ENCODE data around the gene ITSN1.

The ITSN1 gene

DNA sequence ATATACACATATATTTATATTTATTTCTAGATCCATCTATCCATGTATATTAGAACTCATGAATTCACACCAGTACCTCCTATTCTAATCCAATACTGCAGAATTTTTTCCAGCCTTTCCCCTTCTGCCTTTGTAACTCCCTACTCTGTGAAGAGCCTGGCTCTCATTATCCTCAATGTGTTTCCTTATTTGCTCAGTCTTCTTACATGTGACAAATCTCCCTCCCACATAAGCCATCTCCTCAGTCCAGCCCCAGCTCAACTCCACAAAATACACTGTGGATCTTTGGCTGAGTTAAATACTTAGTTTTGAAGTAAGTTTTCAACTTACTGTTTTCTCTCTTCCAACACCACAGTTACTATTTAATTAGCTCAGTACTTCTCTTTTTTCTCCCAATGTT, 227.6 kb downstream of the ITSN1 start:
- DNase-seq = no peak

DNA sequence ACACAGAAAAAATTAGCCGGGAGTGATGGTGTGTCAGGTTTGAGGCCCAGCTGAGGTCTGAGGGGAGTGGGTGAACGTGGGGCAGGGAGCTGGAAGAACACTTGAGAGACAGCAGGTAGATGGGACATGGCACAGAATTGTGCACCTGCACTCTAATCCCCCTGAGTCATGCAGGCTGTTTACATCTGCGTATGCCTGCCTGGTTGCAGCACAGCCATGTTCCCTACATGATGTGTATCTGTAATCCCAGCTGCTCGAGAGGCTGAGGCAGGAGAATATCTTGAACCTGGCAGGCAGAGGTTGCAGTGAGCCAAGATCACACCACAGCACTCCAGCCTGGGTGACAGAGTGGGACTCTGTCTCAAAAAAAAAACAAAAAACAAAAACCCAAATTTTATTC, 228.5 kb downstream of the ITSN1 start:
- no peak for DNase-seq

DNA sequence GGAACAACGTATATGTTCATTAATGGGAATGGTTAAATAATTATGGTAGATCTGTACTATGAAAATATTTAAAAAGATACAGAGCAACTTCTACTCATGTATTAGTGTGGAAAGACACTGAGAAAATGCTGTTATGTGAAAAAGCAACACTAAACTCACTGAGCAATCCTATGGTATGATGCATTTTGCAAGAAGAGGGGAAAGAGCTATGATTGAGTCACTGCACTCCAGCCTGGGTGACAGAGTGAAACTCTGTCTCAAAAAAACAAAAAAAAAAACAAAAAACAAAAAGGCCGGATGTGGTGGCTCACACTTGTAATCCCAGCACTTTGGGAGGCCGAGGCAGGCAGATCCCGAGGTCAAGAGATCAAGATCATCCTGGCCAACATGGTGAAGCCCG, 228.9 kb downstream of the ITSN1 start:
- no peak for DNase-seq

DNA sequence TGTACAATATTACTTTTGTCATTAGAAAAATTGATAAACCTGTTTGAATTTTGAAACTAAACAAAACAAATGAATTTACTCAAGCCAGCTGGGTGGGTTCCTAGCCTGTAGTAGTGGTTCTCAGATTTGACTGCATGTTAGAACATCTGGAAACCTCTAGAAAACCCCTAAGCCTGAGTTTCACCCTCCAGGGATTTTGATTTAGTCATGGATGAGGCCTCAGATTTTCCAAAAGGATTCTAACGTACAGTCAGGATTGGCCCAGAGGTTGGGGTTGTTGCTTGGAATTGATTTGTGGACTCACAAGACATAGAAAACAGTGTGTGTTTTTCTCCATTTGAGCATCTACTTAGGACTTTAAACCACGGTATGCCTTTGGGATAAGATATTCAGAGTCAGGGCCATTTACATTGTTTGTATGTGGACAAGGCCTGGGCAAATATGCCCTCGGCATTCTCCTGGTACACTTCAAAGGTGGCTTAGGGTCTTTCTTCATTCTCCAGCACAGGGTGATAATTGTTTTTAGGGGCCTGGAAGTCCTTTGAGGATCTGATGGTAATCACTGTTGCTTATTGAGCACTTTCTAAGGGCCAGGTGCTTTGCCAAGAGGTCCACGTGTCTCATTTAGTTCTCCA, 230.7 kb downstream of the ITSN1 start:
- no peak for DNase-seq

DNA sequence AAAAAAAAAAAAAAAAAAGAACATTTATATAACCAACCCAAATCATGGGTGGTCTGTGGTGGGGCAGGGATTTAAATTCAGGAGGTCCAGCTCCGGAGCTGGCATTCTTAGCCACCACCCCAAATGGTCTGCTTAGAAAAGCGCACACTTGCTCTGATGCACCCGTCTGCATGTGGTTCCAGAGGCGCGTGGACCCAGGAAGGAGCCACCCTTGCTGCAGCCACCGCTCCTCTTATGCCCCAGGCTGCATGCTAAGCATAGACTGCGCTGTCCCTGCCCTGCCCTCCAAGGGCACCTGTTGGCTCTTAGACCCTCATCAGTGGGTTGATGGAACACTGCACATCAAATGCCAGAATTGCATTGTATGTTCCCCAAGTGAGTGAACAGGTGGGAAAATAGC, 231.9 kb downstream of the ITSN1 start:
- no peak for DNase-seq

DNA sequence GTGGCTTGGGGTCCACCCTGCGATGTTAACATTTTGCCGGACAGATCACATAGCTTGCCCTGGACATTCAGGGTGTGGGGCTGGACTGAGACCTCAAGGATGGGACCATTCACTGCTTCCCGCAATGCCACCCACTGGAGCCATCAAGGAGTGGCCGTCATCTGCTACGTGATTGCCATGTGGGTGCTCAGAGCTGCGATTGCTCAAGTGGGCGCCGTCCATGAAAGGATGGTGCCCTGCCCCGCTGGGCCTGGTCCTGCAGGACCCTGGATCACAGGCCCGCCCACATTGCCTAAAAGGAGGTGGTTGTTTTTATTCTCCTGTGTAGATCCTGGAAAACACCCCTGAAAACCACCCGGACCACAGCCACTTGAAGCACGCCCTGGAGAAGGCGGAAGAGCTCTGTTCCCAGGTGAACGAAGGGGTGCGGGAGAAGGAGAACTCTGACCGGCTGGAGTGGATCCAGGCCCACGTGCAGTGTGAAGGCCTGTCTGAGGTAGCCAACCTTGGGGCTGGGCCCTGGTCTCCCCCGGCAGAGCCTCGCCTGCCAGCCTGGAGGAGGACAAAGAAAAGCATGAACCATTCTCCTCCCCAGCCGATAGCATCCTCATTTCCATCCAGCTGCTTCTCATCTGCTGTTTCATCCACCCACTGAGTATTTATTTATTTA, 232.9 kb downstream of the ITSN1 start:
- DNase-seq = no peak

DNA sequence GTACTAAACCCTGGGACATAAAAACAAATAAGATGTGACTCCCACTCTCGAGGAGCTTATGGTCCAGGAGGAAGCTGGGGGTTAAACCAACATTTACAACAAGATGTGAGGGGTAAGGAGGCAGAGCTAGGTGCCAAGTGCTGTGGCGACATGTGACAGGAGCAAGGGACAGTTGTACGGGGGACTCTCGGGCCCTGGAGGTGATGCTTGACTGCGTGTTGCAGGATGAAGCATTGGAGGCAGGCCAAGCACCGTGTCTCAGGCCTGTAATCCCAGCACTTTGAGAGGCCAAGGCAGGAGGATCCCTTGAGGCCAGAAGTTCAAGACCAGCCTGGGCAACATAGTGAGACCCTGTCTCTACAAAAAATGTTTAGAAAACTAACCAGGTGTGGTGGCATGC, 236.5 kb downstream of the ITSN1 start:
- no peak for DNase-seq

DNA sequence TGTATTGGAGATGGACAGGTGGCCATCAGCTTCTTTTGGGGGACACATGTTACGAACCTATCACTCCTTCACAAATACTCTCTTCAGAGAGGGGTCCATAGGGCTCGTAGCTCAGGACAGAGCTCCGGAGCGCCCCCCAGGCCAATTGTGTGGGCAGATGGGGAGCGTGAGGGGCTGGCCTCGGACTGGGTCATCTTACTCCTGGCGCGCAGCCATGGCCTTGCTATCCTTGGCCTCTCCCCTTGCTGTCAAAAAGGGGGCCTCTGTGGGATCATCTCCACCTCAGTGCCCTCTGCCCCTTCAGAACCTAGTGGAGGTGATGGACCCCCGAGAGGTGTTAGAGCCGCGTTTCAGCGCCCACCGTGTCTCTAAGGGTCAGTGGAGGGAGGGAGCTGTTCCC, 238.3 kb downstream of the ITSN1 start:
- no peak for DNase-seq

DNA sequence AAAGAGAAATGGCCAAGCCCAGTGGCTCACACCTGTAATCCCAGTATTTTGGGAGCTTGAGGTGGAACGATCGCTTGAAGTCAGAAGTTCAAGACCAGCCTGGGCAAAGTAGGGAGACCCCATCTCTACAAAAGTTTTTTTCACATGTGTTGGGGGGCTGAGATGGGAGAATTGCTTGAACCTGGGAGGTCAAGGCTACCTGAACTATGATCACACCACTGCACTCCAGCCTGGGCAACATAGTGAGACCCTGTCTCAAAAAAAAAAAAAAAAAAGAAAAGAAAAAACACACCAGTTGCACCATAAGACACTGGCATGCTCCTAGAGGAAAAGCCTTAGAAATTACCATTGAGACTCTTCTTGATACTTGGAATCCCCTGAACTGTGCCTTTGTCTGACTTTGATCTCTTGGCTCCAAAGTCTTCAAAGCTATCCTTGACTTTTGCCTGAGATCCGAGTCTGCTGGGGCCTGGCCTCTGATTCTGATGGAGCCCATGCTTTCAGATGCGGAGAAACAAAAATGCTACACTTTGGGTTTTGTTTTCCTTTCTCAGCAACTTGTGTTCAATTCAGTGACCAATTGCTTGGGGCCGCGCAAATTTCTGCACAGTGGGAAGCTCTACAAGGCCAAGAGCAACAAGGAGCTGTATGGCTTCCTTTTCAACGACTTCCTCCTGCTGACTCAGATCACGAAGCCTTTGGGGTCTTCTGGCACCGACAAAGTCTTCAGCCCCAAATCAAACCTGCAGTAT, 239.6 kb downstream of the ITSN1 start:
- no peak for DNase-seq

DNA sequence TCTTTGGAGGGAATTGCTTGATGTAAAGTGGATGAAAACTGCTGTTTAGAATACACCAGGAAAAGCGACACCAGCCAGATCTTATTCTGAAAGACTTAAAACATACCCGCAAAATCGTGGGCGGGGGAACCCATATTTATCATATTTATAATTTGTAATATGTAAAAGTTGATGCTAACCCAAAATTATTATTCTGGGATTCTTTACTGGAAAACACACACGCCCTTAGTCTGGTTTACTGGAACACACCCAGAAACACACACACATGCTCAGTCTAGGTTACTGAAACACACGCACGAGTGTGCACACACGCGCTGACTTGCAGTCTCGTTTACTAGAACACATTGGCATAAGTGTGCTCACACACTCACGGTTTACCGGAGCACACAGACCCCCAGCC, 240.8 kb downstream of the ITSN1 start:
- DNase-seq = no peak

DNA sequence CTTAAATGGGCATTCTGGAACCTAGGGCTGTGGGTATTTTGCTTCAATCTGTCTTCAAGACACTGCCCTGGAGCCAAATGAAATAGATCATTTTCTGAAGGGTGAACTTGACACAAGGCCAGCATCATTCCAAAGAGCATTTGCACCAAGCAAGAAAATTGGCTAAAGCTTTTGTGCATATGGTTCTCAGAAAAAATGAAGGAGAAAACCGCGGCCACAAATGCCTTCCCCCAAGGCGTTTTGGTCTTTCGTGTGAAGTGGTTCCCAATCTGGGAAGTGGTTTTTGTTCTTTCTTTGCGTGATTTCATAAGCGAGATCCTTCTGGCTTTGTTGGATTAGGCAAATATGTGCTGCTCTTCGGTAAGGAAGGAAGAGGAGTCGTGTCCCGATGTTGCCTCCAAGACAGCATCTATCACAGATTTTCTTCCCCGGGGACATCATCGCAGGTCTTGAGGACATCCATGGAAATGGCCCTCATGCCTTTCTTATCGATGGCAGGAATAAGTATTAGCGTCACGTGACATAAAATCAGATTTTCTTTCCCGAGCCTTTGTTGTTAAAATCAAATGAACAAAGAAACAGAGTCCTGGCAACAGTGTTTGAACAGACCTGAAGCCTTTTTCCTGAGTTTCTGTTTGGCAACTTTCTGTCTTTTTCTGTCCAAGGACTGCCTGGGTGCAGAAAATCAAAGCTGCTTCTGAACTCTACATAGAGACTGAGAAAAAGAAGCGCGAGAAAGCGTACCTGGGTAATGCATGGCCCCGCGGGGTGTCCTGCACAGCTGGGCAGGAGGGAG, 242.3 kb downstream of the ITSN1 start:
- no peak for DNase-seq

DNA sequence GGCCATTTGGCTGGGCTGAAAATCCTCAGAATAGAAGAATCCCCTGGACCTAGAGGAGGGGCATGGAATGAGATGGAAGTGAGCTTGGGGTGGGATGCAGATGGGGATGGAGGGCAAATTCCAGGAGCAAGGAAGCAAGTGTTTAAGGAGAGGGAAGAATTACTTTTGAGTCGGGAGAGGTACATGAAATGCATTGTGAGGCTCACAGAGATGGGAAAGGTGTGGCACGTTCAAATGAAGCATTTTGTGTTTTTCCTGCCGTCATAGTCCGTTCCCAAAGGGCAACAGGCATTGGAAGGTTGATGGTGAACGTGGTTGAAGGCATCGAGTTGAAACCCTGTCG, 242.8 kb downstream of the ITSN1 start:
- DNase-seq = no peak

DNA sequence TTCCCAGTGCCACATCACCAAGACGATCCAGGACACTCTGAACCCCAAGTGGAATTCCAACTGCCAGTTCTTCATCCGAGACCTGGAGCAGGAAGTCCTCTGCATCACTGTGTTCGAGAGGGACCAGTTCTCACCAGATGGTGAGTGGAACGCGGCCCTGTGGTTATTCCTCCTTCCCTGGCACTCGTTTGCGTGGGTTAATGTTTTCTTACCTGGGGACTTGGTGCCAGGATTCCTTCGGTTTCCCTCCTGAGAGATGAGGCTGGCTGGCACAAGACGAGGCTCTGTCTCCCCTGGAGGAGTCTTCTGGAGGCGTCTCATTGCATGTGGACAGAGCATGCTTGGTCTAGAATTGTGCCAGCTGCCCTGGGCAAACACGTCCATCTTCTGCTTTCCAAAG, 244.0 kb downstream of the ITSN1 start:
- no peak for DNase-seq

DNA sequence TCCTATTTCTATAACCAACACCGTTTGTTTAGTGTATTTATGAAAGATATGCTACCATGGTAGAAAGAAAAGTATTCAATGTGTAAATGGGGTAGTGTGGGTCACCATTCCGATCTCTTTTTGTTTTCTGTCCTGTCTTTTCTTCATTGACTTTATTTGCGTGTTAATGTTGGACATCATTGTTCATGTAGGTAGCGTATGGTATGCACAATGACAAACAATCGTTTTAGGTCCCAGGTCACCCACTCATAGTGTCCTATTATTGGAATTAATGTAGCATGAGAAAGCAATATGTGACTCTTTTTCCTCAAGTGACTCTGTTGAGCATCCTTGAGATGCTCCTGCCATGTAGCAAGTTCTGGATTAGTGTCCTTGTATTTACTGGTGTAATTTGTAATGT, 247.9 kb downstream of the ITSN1 start:
- DNase-seq = no peak

DNA sequence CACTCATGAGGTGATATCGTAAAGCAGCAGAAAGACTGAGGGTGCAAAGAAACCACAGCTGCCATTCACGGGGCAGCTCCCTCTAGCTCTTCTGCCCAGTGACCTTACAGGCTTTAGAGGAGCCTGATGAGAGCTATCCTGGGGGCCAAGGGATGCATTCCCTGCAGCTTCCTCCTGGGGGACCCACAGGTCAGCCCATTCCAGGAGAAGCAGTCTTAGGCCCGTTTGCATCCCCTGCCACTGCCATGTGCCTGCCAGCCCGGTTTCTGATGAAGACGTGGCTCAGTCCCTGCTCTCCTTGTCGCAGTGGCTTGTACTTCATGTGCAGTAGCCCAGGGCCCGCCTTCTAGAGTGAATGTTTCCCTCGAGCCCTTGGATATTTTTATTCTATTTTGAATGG, 250.6 kb downstream of the ITSN1 start:
- DNase-seq = no peak

DNA sequence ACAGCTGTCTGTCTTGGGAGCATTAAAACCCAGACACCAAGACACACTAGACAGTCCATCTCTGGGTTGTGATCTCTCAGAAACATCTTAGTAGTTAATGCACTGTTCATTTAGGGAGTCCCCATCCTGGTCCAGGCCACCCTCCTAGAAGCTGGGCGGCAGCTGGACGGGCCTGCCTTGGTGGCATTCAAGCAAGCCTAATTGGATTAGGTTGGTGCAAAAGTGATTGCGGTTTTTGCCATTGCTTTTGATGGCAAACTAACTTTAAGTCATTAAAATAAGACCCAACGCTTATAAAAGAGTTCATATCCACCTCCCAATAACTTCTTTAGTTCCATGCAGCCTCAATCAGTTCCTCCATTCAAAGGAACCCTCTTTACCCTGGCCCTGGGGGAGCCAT, 251.6 kb downstream of the ITSN1 start:
- DNase-seq = no peak

DNA sequence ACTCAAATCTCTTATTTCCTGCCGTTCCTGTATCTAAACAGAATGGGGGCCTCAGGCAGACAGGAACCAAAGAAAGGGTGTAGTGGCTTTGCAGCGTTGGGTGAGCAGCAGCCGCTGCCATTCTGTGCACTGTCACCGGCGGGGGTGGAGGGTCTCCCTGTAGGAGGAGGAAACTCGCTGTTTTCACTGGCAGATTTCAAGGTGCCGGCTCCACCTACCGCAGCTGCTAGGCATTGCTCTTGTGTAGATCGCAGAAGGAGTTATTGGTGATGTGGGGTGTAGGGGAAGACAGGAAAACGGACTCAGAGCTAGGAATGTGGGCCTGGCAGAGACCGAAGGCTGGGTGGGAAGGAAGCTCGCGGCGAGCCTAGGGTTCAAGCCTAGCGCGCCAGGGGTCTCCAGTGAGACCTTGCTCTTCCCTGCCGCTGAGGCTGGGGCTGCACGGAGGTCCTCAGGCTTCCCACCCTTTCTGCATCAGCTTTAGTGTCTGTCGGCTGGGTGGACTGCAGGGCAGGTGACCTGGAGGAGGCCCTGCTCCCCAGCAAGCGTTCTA, 252.5 kb downstream of the ITSN1 start:
- DNase-seq = peak in 3 of 4 experiments; percentile 16 to 19 (median 18)

DNA sequence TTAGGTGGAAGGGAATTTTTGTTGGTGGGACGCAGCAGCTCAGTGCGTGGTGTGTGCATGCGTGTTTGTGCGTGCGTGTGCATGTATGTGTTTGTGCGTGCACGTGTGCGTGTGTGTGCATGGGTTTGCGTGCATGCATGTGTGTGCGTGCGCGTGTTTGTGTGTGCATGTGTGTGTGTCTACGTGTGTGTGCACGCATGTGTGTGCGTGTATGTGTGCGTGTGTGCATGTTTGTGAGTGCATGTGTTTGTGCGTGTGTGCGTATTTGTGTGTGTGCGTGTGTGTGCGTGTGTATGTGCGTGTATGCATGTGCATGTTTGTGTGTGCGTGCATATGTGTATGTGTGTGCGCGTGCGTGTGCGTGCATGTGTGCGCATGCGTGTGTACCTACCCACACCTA, 253.1 kb downstream of the ITSN1 start:
- no peak for DNase-seq

DNA sequence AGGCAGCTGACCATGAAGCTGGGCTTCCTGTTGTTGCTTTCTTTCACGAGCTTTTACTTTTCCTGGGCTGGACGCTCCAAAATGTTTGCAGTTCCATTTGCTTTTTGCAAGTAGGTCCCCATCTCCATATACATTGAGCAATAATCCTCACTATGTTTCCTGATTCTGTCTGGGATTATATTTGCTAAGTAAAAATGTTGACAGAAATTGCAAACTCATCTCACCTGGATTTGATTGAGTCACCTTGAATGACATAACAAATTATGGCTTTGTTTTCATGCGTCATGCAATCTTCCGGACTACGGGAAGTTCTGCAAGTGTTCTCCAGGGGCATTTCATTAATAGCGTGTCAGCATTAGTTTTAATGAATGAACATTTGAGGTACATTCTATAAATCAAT, 254.4 kb downstream of the ITSN1 start:
- no peak for DNase-seq

DNA sequence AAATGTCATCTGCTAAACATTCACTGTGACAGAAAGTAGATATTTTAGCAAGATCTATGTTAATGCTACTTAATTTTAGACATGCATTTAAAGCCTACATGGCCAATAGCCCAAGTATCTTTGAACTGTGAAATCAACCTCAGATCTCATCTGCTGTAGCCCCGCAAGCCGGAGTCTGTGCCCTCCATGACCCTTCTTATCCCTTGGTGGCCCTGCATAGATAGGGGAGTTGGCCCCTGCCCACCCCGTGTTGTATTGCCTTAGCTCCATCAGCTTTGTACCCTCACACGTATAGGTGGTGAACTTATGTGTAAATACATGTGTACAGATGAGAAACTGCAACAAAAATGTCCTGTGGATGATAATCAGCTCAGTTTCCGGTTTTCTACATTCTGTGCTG, 254.8 kb downstream of the ITSN1 start:
- DNase-seq = no peak

DNA sequence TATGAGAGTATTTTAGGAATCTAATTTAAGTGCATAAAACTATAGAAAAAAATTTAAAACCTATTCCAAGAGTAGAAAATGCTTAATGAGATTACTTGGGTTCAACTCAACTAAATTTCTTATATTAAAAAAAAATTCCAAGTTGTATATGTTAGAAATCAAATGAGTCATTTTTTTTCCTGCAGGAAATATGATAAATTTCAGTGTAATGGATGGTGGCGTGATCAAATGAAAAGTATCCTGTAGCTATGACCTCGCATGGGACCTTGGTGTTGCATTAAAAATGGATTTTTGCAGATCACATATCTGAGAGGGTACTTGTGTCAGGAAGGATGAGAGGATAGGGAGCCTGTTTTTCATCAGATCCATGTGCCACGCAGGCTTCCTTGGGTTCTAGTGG, 255.4 kb downstream of the ITSN1 start:
- no peak for DNase-seq

DNA sequence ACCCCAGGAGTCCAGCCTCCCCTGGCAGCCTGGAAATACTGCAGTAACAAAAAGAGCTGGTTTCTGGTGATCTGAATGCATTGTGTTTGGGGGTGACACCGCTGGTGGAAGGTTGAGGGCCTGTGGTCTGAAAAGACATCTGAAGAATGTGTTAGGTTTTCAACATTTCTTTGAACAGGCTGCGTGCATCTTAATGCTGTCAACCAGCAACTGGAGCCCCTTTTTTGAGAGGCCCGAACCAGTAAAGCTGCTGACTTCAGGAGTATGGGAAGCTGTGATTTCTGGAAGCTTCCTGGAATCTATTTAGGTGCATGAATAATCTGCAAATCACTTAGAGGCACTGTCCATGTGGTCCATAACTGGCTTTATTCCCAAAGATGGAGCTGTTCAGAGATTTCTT, 256.3 kb downstream of the ITSN1 start:
- no peak for DNase-seq

DNA sequence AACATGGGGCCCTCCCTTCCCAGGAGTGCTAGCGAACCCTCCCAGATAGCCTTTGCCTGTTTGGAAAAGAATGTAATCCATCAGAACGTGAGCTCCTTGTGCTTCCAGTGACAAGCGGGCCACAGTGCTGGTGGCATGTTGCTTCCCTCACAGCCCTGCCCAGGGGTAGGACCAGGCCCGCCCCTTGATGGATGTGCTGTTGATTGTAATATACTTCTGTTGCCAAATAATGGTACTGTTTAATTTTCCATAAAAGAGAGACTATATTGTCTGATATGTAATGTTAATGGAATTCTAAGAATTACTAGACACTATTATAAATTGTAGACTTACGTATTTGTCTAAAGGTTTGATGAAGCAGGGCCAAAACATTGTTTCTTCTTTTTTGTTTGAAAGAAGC, 256.9 kb downstream of the ITSN1 start:
- no peak for DNase-seq

Measured in activated CD4-positive, CD25-positive, alpha-beta regulatory T cell (primary cell).